Stomach (tissue), 4 donors: Measurements from ENCODE around the gene BLACAT1.

Source experiments
- EP300 ChIP-seq: sonication (generic); formaldehyde crosslinking; IDR thresholded peaks from one replicate; pipeline ENCODE4 v1.6.1; 2017; ENCODE audit warnings: antibody characterized with exemption
- POLR2AphosphoS5 ChIP-seq, 3 donors: sonication (generic); formaldehyde crosslinking; IDR thresholded peaks; one replicate each; pipeline ENCODE4 v1.6.1; 2016; ENCODE audit warnings: antibody characterized with exemption in 3 of 3
- TF ChIP-seq, protein P1 (sequence below), 7 experiments: fragments of 450-650 bp in 4 of 7; fragments of 200-600 bp in 3 of 7; sonication (generic) in 3 of 7; IDR thresholded peaks; one replicate each; pipeline ENCODE4 v1.5.1; 2016 to 2019; ENCODE audit warnings: antibody characterized with exemption in 7 of 7, control low read depth in 2 of 7, mild to moderate bottlenecking in 1 of 7

DNA sequence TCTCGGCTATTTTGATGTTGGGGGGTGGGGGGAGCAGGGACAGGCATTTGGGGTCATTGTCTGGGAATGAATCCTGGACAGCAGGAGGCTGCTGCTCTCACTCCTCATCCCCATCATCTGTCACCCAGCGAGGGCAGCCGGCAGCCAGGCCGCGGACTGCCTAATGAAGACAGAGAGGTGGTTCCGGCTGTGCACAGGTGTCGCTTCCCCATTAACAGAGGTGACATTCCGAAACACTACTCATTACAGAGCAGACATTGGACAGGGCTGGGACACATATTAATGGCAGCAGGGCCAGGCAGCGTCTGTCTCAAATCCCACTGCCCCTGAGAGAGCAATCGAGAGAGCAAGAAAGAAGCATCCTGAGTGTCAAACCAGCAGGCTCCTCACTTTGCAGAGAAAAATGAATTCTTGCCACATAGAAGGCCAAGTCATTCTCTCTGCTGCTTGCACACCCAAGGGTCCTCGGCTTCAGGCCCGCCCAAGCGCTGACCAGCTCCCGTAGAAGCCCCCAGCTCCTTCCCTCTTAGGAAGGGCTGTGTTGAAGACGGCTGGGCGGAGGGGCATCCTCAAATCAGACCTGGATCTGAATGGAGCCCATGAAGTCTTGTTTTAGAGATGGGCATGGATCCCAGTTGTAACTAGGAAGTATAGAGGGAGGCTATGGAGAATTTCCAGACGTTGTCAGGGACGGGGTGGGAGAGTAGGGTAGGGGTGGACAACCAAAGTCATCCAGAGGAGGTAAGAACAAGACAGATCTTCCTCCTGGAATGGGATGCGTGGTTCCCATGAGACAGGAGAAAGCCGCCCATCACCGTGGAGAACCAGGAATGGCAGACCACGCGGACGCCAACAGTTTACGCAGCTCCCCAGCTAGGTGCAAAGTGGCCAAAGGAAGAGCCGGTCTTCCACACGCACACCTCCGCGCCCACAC is 25.8 kb downstream of the BLACAT1 start:
- TF ChIP-seq EP300 (no peak), POLR2AphosphoS5 (IDR thresholded peaks at IDR 0.05) (no peak)
- TF ChIP-seq, protein P1, sequence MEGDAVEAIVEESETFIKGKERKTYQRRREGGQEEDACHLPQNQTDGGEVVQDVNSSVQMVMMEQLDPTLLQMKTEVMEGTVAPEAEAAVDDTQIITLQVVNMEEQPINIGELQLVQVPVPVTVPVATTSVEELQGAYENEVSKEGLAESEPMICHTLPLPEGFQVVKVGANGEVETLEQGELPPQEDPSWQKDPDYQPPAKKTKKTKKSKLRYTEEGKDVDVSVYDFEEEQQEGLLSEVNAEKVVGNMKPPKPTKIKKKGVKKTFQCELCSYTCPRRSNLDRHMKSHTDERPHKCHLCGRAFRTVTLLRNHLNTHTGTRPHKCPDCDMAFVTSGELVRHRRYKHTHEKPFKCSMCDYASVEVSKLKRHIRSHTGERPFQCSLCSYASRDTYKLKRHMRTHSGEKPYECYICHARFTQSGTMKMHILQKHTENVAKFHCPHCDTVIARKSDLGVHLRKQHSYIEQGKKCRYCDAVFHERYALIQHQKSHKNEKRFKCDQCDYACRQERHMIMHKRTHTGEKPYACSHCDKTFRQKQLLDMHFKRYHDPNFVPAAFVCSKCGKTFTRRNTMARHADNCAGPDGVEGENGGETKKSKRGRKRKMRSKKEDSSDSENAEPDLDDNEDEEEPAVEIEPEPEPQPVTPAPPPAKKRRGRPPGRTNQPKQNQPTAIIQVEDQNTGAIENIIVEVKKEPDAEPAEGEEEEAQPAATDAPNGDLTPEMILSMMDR (IDR thresholded peaks at IDR 0.05): no peak
